CD4-positive, alpha-beta memory T cell (primary cell): ENCODE results near the gene ATP9B. TPM values are rescaled to one million over a fixed set of nuclear protein-coding genes. Genes with fewer than 3 reads are reported as not detected.
A peak's percentile ranks its signal among the peaks of the same experiment; 100 is the strongest.

Experiments
- CTCF ChIA-PET: fragments of 350-600 bp; sonication (Branson Sonifier 250); formaldehyde crosslinking; loops from one replicate; lab custom pipeline; 2021; ENCODE audit warnings: inconsistent platforms; ENCODE audit not compliant: partially characterized antibody; lab: Charles Lee
- POLR2A ChIA-PET: fragments of 350-600 bp; sonication (Branson Sonifier 250); formaldehyde crosslinking; loops from one replicate; lab custom pipeline; 2021; ENCODE audit not compliant: partially characterized antibody; lab: Charles Lee
- DNase-seq, 5 donors: peaks; one replicate each; pipeline versions ENCODE4 v3.0.0 to v3.0.0-alpha.2; 2020 to 2022; ENCODE audit warnings: mixed read lengths in 1 of 5
- H3K27ac ChIP-seq: one replicate; pipeline ENCODE4 v1.7.0; 2013; ENCODE audit warnings: low read depth, low read length
- H3K27me3 ChIP-seq: 2 replicates; pipeline ENCODE4 v1.7.0; 2013; ENCODE audit warnings: mild to moderate bottlenecking, low read length, moderate library complexity; ENCODE audit not compliant: insufficient read depth
- H3K36me3 ChIP-seq: 2 replicates; pipeline ENCODE4 v1.7.0; 2013; ENCODE audit warnings: mild to moderate bottlenecking, low read length, moderate library complexity; ENCODE audit not compliant: insufficient read depth
- H3K4me1 ChIP-seq: 2 replicates; pipeline ENCODE4 v1.7.0; 2013; ENCODE audit warnings: mild to moderate bottlenecking, low read length, moderate library complexity; ENCODE audit not compliant: insufficient read depth
- H3K4me3 ChIP-seq, 2 donors: one replicate each; pipeline ENCODE4 v1.7.0; 2013; ENCODE audit warnings: low read length in 2 of 2, mild to moderate bottlenecking in 1 of 2
- H3K9me3 ChIP-seq, 2 donors: one replicate each; pipeline ENCODE4 v1.7.0; 2013; ENCODE audit warnings: low read length in 2 of 2, control low read depth in 1 of 2; ENCODE audit not compliant: control insufficient read depth in 1 of 2
- H3K27ac Mint-ChIP-seq, 7 donors: one replicate each; pipeline ENCODE4 v1.8.0; 2020 to 2021; ENCODE audit warnings: mixed read lengths in 7 of 7, mild to moderate bottlenecking in 6 of 7, inconsistent platforms in 3 of 7, moderate library complexity in 3 of 7
- H3K27me3 Mint-ChIP-seq, 2 donors: one replicate each; pipeline ENCODE4 v1.8.0; 2020 to 2021; ENCODE audit warnings: mixed read lengths in 2 of 2
- H3K36me3 Mint-ChIP-seq, 2 donors: one replicate each; pipeline ENCODE4 v1.8.0; 2020 to 2021; ENCODE audit warnings: mixed read lengths in 2 of 2, inconsistent platforms in 1 of 2, mild to moderate bottlenecking in 1 of 2
- H3K4me1 Mint-ChIP-seq, 4 donors: one replicate each; pipeline ENCODE4 v1.8.0; 2020 to 2021; ENCODE audit warnings: mixed read lengths in 4 of 4, mild to moderate bottlenecking in 1 of 4
- H3K4me3 Mint-ChIP-seq, 8 donors: one replicate each; pipeline ENCODE4 v1.8.0; 2020 to 2021; ENCODE audit warnings: mixed read lengths in 8 of 8, mild to moderate bottlenecking in 7 of 8, moderate library complexity in 6 of 8, inconsistent platforms in 3 of 8
- H3K9me3 Mint-ChIP-seq, 8 donors: one replicate each; pipeline ENCODE4 v1.8.0; 2020 to 2021; ENCODE audit warnings: mixed read lengths in 8 of 8, mild to moderate bottlenecking in 5 of 8, inconsistent platforms in 3 of 8, moderate library complexity in 1 of 8
- intact Hi-C: fragments of 100-400 bp; cut with micrococcal nuclease; formaldehyde crosslinking; loops from one replicate; pipeline ENCODE4 v1.15.1; 2023
- polyA plus RNA-seq, 2 donors: library from polyadenylated mRNA; unstranded; fragments of 300-500 nt; fragmentation: Illumina TruSeq; gene quantifications; one replicate each; pipeline ENCODE4 v1.2.3, GENCODE V29; 2021
- total RNA-seq, 2 experiments: library from RNA; stranded (reverse); gene quantifications; one replicate each; pipeline ENCODE4 v1.2.3, GENCODE V29; 2021

The ATP9B gene
- total and polyA plus RNA-seq, 4 experiments from 2014 or later: 11.8 to 76.4 (median 49.9) TPM

DNA sequence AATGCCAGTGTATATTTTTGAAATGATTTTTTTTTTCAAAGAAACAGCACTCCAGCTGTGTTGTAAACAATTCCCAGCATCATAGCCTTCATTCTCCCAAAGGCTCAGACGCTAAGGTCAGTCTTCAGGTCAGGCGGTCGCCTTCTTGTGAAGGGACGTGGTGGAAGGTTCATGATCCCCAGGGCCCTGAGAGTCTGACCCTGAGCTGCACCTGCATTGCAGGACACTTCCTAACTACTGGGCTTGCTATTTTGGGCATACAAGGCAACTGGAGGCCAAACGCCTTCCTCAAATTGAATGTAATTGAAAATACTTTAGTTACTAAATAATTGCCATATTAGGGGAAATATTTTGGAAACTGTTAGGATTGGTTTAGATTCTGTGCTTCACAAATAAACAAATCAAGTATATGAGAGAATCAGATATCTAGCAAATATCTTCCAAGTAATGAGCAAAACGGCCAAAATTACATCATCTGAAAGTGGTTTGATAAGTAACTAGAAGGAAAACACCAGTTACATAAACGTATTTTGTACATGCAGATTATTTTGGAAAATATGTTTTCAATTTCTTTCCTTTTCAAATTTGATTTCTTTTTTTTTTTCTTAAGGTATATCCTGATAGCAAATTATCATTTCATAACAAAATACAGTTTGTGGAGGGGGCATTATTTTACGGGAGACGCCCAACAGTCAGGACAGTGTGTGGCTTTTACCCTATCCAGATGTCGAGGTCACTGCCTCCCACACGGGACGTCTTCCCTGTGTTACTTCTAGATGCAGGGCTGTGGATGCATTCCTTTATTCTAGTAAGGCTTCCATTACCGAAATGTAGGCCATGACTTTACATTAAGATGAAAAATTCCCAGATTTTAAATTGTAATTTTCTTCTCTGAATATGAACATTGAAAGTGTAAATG is 136.0 kb downstream of the ATP9B start:
- intact Hi-C loops: no loop called here
- no peak for DNase-seq
- Histone ChIP-seq H3K9me3 (no peaks in the 10 kb centered on the region), H3K36me3 (peaks cover 8% of the 10 kb centered on the region), H3K27ac (no peak overlapping the region), H3K4me3 (no peak overlapping the region), H3K4me1 (no peaks in the 10 kb centered on the region), H3K27me3 (no peaks in the 10 kb centered on the region)
- Mint-ChIP-seq H3K27ac (peak overlapping the region in 1 of 7 donors; percentile 19), H3K4me3 (no peak overlapping the region), H3K9me3 (no peaks in the 10 kb centered on the region), H3K36me3 (peaks cover 18 to 43% of the 10 kb centered on the region in 2 donors), H3K4me1 (peaks cover 11 to 26% (median 15%) of the 10 kb centered on the region in 4 donors), H3K27me3 (no peaks in the 10 kb centered on the region)
- ChIA-PET CTCF (no interaction called here), POLR2A (no interaction called here)

DNA sequence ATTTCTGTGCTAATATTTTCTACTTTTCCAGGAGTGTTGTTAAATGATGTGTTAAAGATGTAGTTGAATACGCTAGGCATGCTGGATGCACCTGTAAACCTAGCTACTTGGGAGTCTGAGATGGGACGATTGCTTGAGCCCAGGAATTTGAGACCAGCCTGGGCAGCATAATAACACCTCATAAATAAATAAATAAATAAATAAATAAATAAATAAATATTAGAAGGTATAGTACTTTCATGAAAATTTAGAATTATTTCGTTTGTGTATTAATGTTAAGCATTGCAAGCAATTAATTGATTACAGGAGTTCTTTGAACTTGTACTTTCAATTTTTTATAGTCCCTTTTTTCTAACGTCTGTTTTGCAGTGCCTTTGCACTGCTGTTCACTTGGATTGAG is 137.2 kb downstream of the ATP9B start:
- no peaks in the 10 kb centered on the region for H3K27me3 Mint-ChIP-seq
- no peak for DNase-seq
- no peaks in the 10 kb centered on the region for H3K4me1 ChIP-seq
- peaks cover 18 to 43% of the 10 kb centered on the region in 2 donors for H3K36me3 Mint-ChIP-seq
- H3K27ac Mint-ChIP-seq: no peak overlapping the region
- H3K4me3 Mint-ChIP-seq: no peak overlapping the region
- H3K36me3 ChIP-seq: peaks cover 8% of the 10 kb centered on the region
- H3K4me3 ChIP-seq: no peak overlapping the region
- no peaks in the 10 kb centered on the region for H3K9me3 Mint-ChIP-seq
- no peaks in the 10 kb centered on the region for H3K9me3 ChIP-seq
- no peaks in the 10 kb centered on the region for H3K27me3 ChIP-seq
- no peak overlapping the region for H3K27ac ChIP-seq
- POLR2A ChIA-PET: no interaction called here
- CTCF ChIA-PET: no interaction called here
- H3K4me1 Mint-ChIP-seq: peaks cover 11 to 18% (median 13%) of the 10 kb centered on the region in 4 donors
- intact Hi-C loops: no loop called here

DNA sequence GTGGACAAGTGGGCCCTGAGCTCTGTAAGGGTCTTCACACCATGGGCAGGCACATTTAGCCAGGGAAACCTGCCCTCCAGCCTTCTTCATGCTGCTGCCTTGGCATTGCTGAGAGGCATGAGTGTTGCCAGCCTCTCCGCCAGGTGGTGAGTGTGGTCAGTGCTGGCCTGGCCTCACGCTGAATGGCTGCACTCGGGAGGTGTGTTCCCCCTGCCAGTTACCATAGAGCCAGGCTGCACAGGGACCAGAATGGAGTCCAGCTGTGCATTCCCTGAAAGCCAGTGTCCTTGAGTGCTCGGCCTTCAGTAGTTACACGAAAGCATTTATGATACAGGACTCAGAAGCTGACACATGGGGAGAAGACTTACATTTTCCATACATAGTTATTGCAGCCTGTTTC is 139.7 kb downstream of the ATP9B start:
- Mint-ChIP-seq H3K36me3 (peaks cover 15 to 47% of the 10 kb centered on the region in 2 donors), H3K4me1 (peaks cover 4 to 11% (median 7%) of the 10 kb centered on the region in 4 donors), H3K27me3 (no peaks in the 10 kb centered on the region), H3K27ac (no peak overlapping the region), H3K4me3 (no peak overlapping the region), H3K9me3 (no peaks in the 10 kb centered on the region)
- POLR2A ChIA-PET: no interaction called here
- Histone ChIP-seq H3K9me3 (no peaks in the 10 kb centered on the region), H3K36me3 (peaks cover 8% of the 10 kb centered on the region), H3K4me3 (no peak overlapping the region), H3K27me3 (no peaks in the 10 kb centered on the region), H3K27ac (no peak overlapping the region), H3K4me1 (no peaks in the 10 kb centered on the region)
- intact Hi-C loops: no loop called here
- CTCF ChIA-PET: no interaction called here
- DNase-seq: no peak

DNA sequence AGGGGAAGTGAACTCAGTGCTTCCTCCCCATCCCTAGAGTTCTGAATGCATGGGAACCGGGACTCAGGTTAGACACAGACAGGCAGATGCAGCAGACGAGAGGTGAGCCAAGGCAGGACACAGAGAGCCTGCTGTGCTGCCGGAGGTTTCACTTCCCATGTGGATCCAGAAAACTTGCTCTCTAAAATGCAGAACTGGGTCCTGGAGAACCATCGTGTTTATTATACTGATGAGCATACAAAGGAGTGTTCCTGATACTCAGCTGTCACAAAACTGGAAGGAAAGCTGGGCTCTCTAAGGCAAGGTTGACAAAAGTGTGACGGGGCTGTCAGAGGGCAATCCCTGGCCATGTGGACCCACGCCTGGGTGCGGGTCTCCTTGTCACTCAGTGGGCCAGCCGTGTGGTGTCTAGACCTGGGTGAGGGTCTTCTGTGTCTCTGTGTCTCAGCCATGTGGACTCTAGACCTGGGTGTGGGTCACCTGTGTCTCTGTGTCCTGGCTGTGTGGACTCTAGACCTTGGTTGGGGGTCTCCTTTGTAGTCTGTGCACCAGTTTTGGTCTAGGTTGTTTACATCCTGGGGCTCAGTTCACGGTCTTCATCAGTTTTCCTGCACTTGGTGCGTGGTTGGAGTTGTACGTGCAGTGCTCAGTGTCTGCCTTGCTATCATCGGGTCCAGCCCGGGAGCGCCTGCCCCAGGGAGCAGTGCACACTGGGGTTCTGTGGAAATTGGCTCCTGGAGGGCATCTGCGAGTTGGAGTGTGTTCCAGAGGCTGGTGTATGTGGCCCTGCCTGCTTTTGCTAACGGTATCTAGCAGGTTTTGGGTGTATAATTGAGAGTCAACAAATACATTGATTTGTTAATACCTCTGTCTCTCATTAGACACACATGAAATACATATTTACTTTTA is 141.1 kb downstream of the ATP9B start:
- no peak overlapping the region for H3K4me3 Mint-ChIP-seq
- no peak overlapping the region for H3K27ac ChIP-seq
- peaks cover 15 to 40% of the 10 kb centered on the region in 2 donors for H3K36me3 Mint-ChIP-seq
- ChIA-PET CTCF (no interaction called here), POLR2A (no interaction called here)
- no peaks in the 10 kb centered on the region for H3K4me1 ChIP-seq
- H3K9me3 ChIP-seq: no peaks in the 10 kb centered on the region
- peak overlapping the region in 1 of 7 donors; percentile 90 for H3K27ac Mint-ChIP-seq
- intact Hi-C loops: no loop called here
- peaks cover 4 to 11% (median 7%) of the 10 kb centered on the region in 4 donors for H3K4me1 Mint-ChIP-seq
- H3K27me3 Mint-ChIP-seq: no peaks in the 10 kb centered on the region
- H3K4me3 ChIP-seq: no peak overlapping the region
- no peak for DNase-seq
- H3K9me3 Mint-ChIP-seq: no peaks in the 10 kb centered on the region
- no peaks in the 10 kb centered on the region for H3K27me3 ChIP-seq
- peaks cover 8% of the 10 kb centered on the region for H3K36me3 ChIP-seq

DNA sequence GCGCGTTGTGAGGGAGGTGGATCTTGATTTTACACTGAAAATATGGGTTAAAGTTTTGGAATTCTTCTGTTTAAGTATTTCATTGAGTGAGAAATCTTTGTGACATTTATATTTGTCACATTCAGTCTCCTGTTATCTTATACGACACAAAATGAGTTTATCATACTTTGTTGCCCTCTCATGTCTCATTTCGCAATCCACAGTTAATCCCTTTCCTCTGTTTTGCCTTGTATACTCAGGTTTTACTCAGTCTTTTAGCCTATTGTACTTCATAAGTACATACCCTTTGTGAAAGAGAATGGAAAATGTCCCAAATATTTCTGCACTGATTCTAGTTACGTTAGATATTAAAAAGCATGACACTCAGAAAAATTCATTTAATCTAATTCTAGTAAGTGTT is 142.7 kb downstream of the ATP9B start:
- Mint-ChIP-seq H3K9me3 (no peaks in the 10 kb centered on the region), H3K4me3 (no peak overlapping the region), H3K4me1 (peaks cover 4 to 9% (median 6%) of the 10 kb centered on the region in 4 donors), H3K36me3 (peaks cover 23 to 42% of the 10 kb centered on the region in 2 donors), H3K27me3 (no peaks in the 10 kb centered on the region), H3K27ac (no peak overlapping the region)
- Histone ChIP-seq H3K4me3 (no peak overlapping the region), H3K27me3 (no peaks in the 10 kb centered on the region), H3K9me3 (no peaks in the 10 kb centered on the region), H3K4me1 (no peaks in the 10 kb centered on the region), H3K27ac (no peak overlapping the region), H3K36me3 (peaks cover 6% of the 10 kb centered on the region)
- ChIA-PET CTCF (interaction anchor here (1.3 kb wide), 1 partner anchor 10 kb away, joined by 4 read pairs; no protein-coding TSS in a partner anchor), POLR2A (no interaction called here)
- no peak for DNase-seq
- intact Hi-C loops: no loop called here

DNA sequence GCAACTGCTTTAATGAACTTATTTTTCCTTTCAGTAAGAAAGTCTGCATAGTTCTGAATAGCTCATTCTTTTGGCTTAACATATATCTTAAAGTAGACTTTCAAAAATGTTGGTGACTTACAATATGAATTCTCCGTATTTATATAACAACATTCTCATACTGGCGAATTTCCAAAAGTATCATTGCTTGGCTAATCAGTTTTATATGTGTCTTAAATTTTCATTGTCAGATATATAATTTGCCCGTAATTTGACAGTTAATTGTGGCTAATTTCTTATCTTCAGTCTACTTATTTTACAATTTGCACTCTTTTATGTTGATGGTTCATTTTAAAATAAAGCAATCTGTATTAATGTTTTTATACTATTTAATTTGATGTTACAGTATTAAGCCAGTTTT is 144.9 kb downstream of the ATP9B start:
- Histone ChIP-seq H3K9me3 (no peaks in the 10 kb centered on the region), H3K4me1 (no peaks in the 10 kb centered on the region), H3K27ac (no peak overlapping the region), H3K27me3 (no peaks in the 10 kb centered on the region), H3K4me3 (no peak overlapping the region), H3K36me3 (no peaks in the 10 kb centered on the region)
- Mint-ChIP-seq H3K27me3 (no peaks in the 10 kb centered on the region), H3K4me1 (peaks cover 0 to 12% (median 5%) of the 10 kb centered on the region in 4 donors), H3K9me3 (no peaks in the 10 kb centered on the region), H3K27ac (no peak overlapping the region), H3K4me3 (no peak overlapping the region), H3K36me3 (peaks cover 30 to 37% of the 10 kb centered on the region in 2 donors)
- intact Hi-C loops: no loop called here
- no peak for DNase-seq
- CTCF ChIA-PET: no interaction called here
- POLR2A ChIA-PET: no interaction called here

DNA sequence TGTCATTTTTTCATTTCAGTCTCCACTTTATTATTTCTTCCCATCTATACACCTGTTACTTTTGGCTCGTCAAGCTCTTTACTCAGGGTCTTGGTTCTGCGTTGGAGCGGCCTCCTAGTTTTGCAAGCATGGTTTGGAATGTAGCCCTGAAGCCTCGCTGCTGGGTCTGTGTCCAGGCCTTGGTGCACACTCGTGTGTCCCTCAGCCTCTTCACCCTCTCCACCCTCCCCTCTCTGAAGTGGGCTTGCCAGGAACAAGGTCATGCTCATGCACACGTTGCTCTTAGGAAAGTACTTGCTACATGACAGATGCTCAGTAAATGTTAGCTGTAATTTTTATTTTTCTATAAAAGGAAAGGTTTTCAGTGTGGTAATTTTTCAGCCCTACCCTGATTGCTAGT is 147.0 kb downstream of the ATP9B start:
- H3K4me3 ChIP-seq: no peak overlapping the region
- POLR2A ChIA-PET: no interaction called here
- H3K36me3 Mint-ChIP-seq: peaks cover 38 to 39% of the 10 kb centered on the region in 2 donors
- H3K4me1 Mint-ChIP-seq: peaks cover 0 to 13% (median 5%) of the 10 kb centered on the region in 4 donors
- H3K9me3 Mint-ChIP-seq: no peaks in the 10 kb centered on the region
- H3K27ac ChIP-seq: no peak overlapping the region
- H3K36me3 ChIP-seq: no peaks in the 10 kb centered on the region
- intact Hi-C loops: no loop called here
- no peaks in the 10 kb centered on the region for H3K27me3 Mint-ChIP-seq
- no peaks in the 10 kb centered on the region for H3K27me3 ChIP-seq
- DNase-seq: no peak
- H3K4me3 Mint-ChIP-seq: no peak overlapping the region
- no peak overlapping the region for H3K27ac Mint-ChIP-seq
- CTCF ChIA-PET: no interaction called here
- no peaks in the 10 kb centered on the region for H3K9me3 ChIP-seq
- no peaks in the 10 kb centered on the region for H3K4me1 ChIP-seq
